ENCODE results near the gene DTNB.
"Not testable (repeated sequence)": the region's sequence is repeated elsewhere in the genome, so short reads cannot be mapped to it uniquely, and the experiment has no call there.

DTNB gene

GRCh38 chr2:25673300-25674076, at the start of gene DTNB:
Gene DTNB (minus strand): TSS chr2:25673577. CDS start chr2:25652660, 20,917 bp downstream.
- peak in 49 of 58 donors; percentile 23 to 85 (median 66) for DNase-seq

GRCh38 chr2:25722224-25722623, 48.8 kb upstream of the DTNB start:
- no peak for DNase-seq

GRCh38 chr2:25720575-25720974, 47.2 kb upstream of the DTNB start:
- no peak for DNase-seq

- no peak for DNase-seq
Measured at GRCh38 chr2:25714740-25715139, 41.4 kb upstream of the DTNB start.

- DNase-seq = no peak
Measured at GRCh38 chr2:25712455-25712854, 39.1 kb upstream of the DTNB start.

GRCh38 chr2:25711675-25712354, 38.4 kb upstream of the DTNB start:
- no peak for DNase-seq

GRCh38 chr2:25710750-25711149, 37.4 kb upstream of the DTNB start:
- no peak for DNase-seq

- no peak for DNase-seq
Measured at GRCh38 chr2:25709349-25709748, 36.0 kb upstream of the DTNB start.

GRCh38 chr2:25707927-25708590, 34.7 kb upstream of the DTNB start:
- no peak for DNase-seq

GRCh38 chr2:25705575-25705974, 32.2 kb upstream of the DTNB start:
- DNase-seq = not testable (repeated sequence)

- no peak for DNase-seq
Measured at GRCh38 chr2:25701801-25702200, 28.4 kb upstream of the DTNB start.

- DNase-seq = peak in 7 of 58 donors; percentile 2 to 20 (median 11)
Measured at GRCh38 chr2:25700221-25700660, 26.9 kb upstream of the DTNB start.

GRCh38 chr2:25699216-25699615, 25.8 kb upstream of the DTNB start:
- DNase-seq = no peak

- no peak for DNase-seq
Measured at GRCh38 chr2:25698752-25699151, 25.4 kb upstream of the DTNB start.

GRCh38 chr2:25697559-25698341, 24.4 kb upstream of the DTNB start:
- no peak for DNase-seq

- DNase-seq = no peak
Measured at GRCh38 chr2:25692737-25693445, 19.5 kb upstream of the DTNB start.

- DNase-seq = no peak
Measured at GRCh38 chr2:25692143-25692542, 18.8 kb upstream of the DTNB start.

- no peak for DNase-seq
Measured at GRCh38 chr2:25690058-25690457, 16.7 kb upstream of the DTNB start.

- no peak for DNase-seq
Measured at GRCh38 chr2:25688236-25688635, 14.9 kb upstream of the DTNB start.

- DNase-seq = no peak
Measured at GRCh38 chr2:25685741-25686140, 12.4 kb upstream of the DTNB start.

Data from anterior cingulate cortex (tissue), 58 donors.